ENCODE data around the gene CFHR2. TPM values are rescaled to one million over a fixed set of nuclear protein-coding genes. Genes with fewer than 3 reads are reported as not detected.

CFHR2 gene
- total RNA-seq, 2 donors from 2014 or later, result not detected

DNA sequence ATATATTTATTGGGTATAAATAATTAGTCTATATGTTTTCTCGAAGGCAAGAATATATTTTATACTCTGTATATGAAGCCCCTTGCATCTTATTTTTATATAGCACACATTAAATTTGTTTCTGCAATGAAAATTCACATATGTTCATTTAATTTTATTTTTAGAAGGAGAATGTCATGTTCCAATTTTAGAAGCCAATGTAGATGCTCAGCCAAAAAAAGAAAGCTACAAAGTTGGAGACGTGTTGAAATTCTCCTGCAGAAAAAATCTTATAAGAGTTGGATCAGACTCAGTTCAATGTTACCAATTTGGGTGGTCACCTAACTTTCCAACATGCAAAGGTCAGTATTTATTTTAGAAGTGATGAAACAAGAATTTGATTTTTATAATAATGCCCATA is 50.4 kb downstream of the CFHR2 start:
- Histone ChIP-seq H3K9me3 (no peaks in the 10 kb centered on the region), H3K4me1 (replicated peaks) (no peaks in the 10 kb centered on the region), H3K27me3 (replicated peaks; ENCODE audit: insufficient read depth) (no peaks in the 10 kb centered on the region), H3K27ac (no peak overlapping the region), H3K4me3 (no peak overlapping the region), H3K36me3 (no peaks in the 10 kb centered on the region)
- 44% methylated on average over 2 of the region's 2 CpGs for WGBS
- intact Hi-C loops (cut with DNase I), result no loop called here
- TF ChIP-seq POLR2A (IDR thresholded peaks at IDR 0.05) (no peak), POLR2AphosphoS5 (IDR thresholded peaks at IDR 0.05) (no peak)
- TF ChIP-seq, protein P1, sequence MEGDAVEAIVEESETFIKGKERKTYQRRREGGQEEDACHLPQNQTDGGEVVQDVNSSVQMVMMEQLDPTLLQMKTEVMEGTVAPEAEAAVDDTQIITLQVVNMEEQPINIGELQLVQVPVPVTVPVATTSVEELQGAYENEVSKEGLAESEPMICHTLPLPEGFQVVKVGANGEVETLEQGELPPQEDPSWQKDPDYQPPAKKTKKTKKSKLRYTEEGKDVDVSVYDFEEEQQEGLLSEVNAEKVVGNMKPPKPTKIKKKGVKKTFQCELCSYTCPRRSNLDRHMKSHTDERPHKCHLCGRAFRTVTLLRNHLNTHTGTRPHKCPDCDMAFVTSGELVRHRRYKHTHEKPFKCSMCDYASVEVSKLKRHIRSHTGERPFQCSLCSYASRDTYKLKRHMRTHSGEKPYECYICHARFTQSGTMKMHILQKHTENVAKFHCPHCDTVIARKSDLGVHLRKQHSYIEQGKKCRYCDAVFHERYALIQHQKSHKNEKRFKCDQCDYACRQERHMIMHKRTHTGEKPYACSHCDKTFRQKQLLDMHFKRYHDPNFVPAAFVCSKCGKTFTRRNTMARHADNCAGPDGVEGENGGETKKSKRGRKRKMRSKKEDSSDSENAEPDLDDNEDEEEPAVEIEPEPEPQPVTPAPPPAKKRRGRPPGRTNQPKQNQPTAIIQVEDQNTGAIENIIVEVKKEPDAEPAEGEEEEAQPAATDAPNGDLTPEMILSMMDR (IDR thresholded peaks at IDR 0.05), result no peak
- DNase-seq (ENCODE audit: low spot score), result no peak

GRCh38 chr1:196997423-196997822 is 53.9 kb downstream of the CFHR2 start:
- intact Hi-C loops (cut with DNase I), result no loop called here
- TF ChIP-seq, protein P1 (IDR thresholded peaks at IDR 0.05), result no peak
- no peak for TF ChIP-seq POLR2AphosphoS5 (IDR thresholded peaks at IDR 0.05)
- WGBS, result 84% methylated on average over 1 of the region's 1 CpG

GRCh38 chr1:197001828-197002227 is 58.3 kb downstream of the CFHR2 start:
- TF ChIP-seq POLR2AphosphoS5 (IDR thresholded peaks at IDR 0.05) (no peak), POLR2A (IDR thresholded peaks at IDR 0.05) (no peak)
- TF ChIP-seq, protein P1 (IDR thresholded peaks at IDR 0.05), result no peak

More at GRCh38 chr1:196997423-196997822, 53.9 kb downstream of the CFHR2 start:
- Histone ChIP-seq H3K27me3 (replicated peaks; ENCODE audit: insufficient read depth) (no peaks in the 10 kb centered on the region), H3K36me3 (no peaks in the 10 kb centered on the region), H3K27ac (no peak overlapping the region), H3K4me1 (replicated peaks) (no peaks in the 10 kb centered on the region), H3K4me3 (no peak overlapping the region), H3K9me3 (no peaks in the 10 kb centered on the region)
- no peak for DNase-seq (ENCODE audit: low spot score)

GRCh38 chr1:197003132-197003531 is 59.6 kb downstream of the CFHR2 start:
- 82% methylated on average over 2 of the region's 2 CpGs for WGBS
- DNase-seq (ENCODE audit: low spot score), result no peak
- Histone ChIP-seq H3K4me3 (no peak overlapping the region), H3K9me3 (no peaks in the 10 kb centered on the region), H3K27me3 (replicated peaks; ENCODE audit: insufficient read depth) (no peaks in the 10 kb centered on the region), H3K36me3 (no peaks in the 10 kb centered on the region), H3K4me1 (replicated peaks) (no peaks in the 10 kb centered on the region), H3K27ac (no peak overlapping the region)
- intact Hi-C loops (cut with DNase I), result no loop called here
- no peak for TF ChIP-seq POLR2A (IDR thresholded peaks at IDR 0.05)

More at GRCh38 chr1:197001828-197002227, 58.3 kb downstream of the CFHR2 start:
- Histone ChIP-seq H3K27me3 (replicated peaks; ENCODE audit: insufficient read depth) (no peaks in the 10 kb centered on the region), H3K27ac (no peak overlapping the region), H3K4me3 (no peak overlapping the region), H3K4me1 (replicated peaks) (no peaks in the 10 kb centered on the region), H3K36me3 (no peaks in the 10 kb centered on the region), H3K9me3 (no peaks in the 10 kb centered on the region)
- DNase-seq (ENCODE audit: low spot score), result no peak
- 87% methylated on average over 2 of the region's 2 CpGs for WGBS
- intact Hi-C loops (cut with DNase I), result no loop called here

DNA sequence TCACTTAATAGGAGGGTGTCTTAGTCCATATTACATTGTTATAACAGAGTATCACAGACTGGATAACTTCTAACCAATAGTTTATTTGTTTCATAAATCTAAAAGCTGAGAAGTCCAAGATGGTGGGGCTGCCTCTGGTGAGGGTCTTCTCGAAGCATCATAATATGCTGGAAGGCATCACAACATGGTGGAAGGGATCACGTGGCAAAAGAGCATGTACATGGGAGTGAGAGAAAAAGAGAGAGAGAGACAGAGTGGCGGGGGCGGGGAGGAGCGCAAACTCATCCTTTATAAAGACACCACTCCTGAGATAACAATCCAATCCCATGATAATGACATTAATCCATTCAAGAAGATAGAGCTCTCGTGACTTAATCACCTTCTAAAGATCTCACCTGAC is 65.3 kb downstream of the CFHR2 start:
- TF ChIP-seq POLR2AphosphoS5 (IDR thresholded peaks at IDR 0.05), result no peak
- TF ChIP-seq POLR2A (IDR thresholded peaks at IDR 0.05), result no peak
- TF ChIP-seq, protein P1 (IDR thresholded peaks at IDR 0.05), result no peak
- Histone ChIP-seq H3K4me1 (replicated peaks) (no peaks in the 10 kb centered on the region), H3K27ac (no peak overlapping the region), H3K9me3 (no peaks in the 10 kb centered on the region), H3K27me3 (replicated peaks; ENCODE audit: insufficient read depth) (no peaks in the 10 kb centered on the region), H3K36me3 (no peaks in the 10 kb centered on the region), H3K4me3 (no peak overlapping the region)
- 83% methylated on average over 6 of the region's 6 CpGs for WGBS
- intact Hi-C loops (cut with DNase I), result no loop called here
- no peak for DNase-seq (ENCODE audit: low spot score)

Small RNA genes lying within 50 kb of the gene (small RNA-seq; reads per million reads assigned to genes)
- gene AL139418.1, result 0 reads per million in 2 donors

Other genes starting within 250 kb of the CFHR2 start
- gene CFHR3, start 168.9 kb upstream of the CFHR2 start, total RNA-seq, result not detected
- not detected for gene CFHR1, start 124.0 kb upstream of the CFHR2 start, total RNA-seq
- not detected for gene CFHR4, start 55.7 kb upstream of the CFHR2 start, total RNA-seq
- not detected for gene CFHR5, start 33.8 kb downstream of the CFHR2 start, total RNA-seq
- not detected for gene F13B, start 123.5 kb downstream of the CFHR2 start, total RNA-seq
- 1 to 10 TPM; 1.8 to 5.1 TPM for gene ASPM, start 202.9 kb downstream of the CFHR2 start, total RNA-seq